ENCODE measurements around the gene ZSCAN25.
"Not testable (repeated sequence)": the region's sequence is repeated elsewhere in the genome, so short reads cannot be mapped to it uniquely, and the experiment has no call there.

The ZSCAN25 gene

DNA sequence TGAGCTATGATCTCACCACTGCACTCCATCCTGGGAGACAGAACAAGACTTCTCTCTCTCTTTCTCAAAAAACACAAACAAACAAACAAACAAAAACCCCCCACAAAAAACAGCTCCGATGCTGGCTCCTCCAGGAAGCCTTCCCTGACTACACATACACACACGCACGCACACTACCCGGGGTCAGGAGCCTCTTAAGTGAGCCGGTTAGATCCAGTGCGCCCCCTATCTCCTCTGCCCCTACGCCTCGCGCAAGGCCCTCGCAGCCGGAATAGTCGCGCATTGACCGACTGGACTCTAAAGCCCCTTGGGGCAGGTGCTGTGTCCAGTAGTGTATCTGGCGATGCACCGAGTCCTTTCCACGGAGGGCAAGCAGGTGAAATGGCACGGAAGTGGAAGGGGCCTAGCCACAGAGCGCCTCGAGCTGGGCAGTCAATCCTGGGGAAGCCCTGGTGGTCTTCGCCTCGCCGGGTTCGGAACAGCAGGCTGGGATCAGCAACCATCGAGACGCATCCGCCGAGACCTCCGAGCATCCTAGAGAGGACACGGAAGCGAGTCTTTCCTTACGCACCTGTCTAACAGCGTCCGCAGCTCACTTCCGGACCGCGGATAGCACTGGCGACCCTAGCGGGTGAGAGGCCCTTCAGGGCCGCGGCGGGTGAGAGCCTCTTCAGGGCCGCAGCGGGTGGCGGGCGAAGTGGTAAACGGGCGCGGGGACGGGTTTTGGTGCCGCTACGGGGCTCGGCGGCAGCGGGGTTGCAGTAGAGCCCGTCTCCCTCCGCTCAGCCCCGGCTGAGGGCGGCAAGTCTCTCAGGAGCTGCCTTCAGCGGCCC lies at the start of gene ZSCAN25:
Gene ZSCAN25 (plus strand): TSS at position 588 of the 833 bp plus-strand sequence. CDS start 2,661 bp downstream, outside the sequence.
- FAIRE-seq: no peak

- not testable (repeated sequence) for FAIRE-seq
These were observed 48.0 kb upstream of the ZSCAN25 start for GRCh38 chr7:99568770-99569169.

- no peak for FAIRE-seq
These were observed 45.0 kb upstream of the ZSCAN25 start for GRCh38 chr7:99571768-99572167.

DNA sequence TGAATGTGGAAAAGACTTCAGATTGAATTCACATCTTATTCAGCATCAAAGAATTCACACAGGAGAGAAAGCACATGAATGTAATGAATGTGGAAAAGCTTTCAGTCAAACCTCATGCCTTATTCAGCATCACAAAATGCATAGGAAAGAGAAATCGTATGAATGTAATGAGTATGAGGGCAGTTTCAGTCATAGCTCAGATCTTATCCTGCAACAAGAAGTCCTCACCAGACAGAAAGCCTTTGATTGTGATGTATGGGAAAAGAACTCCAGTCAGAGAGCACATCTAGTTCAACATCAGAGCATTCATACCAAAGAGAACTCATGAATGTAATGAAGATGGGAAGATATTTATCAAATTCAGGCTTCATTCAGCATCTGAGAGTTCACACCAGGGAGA lies 43.5 kb upstream of the ZSCAN25 start:
- no peak for FAIRE-seq

DNA sequence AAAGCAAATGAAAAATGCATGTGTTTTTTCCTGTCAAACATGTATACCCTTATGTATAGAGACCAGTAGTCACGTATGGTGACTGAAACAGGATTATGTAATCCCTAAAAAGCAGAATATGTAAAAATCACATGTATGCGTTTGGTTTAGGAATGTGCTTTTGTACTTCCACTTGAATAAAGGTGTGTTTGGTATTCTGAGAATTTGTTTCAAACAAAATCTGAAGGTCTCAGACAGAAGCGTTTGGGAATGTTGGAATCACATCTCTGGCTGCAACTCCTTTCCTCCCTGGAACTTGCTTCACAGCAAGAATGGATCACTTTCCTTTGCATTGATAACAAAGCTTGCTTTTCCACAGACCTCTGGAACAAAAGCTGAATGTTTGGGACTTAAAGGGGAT lies 40.5 kb upstream of the ZSCAN25 start:
- FAIRE-seq: no peak

DNA sequence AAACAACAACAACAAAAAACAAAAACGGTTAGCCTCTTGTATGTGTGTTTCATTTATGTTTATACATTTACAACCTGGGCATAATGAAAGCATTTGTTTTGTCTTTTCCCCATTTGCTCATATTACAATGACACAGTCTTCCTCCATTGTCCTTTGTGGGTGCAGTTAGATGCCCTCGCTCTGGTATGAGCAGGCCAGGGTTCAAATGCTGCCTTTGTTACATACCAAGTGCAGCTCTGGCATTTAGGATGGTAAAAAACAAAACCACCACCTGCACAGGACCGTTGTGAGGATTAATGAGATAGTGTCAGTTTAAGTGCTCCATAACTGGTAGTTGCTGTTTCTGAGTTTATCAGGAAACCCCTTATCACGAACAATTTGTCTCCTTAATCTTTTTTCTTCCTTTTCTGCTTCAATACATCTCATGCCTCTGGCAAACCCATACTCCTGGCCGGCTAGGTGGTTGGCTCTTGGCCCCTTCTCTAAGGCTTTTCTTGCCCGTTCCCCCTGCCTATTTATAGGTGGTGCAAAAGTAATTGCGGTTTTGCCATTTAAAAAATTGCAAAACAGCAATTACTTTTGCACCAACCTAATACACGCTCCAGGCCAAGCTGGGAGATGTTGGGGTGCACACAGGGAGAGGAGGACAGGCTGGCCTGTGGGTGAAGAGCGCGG lies 37.3 kb upstream of the ZSCAN25 start:
- no peak for FAIRE-seq

GRCh38 chr7:99579956-99580777 lies 36.6 kb upstream of the ZSCAN25 start:
- no peak for FAIRE-seq

GRCh38 chr7:99580778-99581332 lies 35.9 kb upstream of the ZSCAN25 start:
- not testable (repeated sequence) for FAIRE-seq

DNA sequence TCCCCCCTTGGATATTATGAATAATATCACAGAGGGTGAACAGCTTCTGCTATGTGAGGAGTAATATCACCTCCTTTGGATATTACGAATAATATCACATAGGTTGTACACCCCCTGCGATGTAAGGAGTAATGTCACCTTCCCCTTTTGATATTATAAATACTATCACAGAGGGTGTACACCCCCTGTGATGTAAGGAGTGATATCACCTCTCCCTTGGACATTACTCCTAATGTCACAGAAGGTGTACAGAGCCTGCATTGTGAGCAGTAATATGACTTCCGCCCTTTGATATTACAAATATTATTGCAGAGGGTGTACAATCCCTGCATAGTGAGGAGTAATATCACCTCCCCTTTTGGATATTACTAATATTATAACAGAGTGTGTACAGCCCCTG lies 27.9 kb upstream of the ZSCAN25 start:
- no peak for FAIRE-seq

DNA sequence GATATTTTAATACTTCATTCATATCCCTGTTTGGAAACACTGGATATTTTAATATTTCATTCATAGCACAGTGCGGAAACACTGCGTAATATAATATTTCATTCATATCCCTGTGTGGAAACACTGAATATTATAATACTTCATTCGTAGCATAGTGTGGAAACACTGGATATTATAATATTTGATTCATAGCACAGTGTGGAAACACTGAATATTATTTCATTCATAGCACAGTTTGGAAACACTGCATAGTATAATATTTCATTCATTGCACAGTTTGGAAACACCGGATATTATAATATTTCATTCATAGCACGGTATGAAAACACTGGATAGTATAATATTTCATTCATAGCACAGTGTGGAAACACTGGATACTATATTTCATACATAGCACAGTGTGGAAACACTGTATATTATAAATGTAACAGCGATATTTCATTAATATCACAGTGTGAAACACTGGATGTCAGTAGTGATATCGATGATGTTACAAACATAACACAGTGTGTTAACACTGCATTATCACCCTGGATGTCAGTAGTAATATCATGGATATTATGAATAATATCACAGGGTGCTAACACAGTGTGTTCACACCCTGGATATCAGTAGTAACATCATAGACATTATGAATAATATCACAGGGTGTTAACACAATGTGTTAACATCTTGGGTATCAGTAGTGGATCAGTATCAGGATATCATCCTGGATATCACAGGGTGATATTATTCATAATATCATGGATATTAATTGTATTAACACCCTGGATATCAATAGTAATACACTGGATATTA lies 21.6 kb upstream of the ZSCAN25 start:
- no peak for FAIRE-seq

GRCh38 chr7:99596408-99596955 lies 20.3 kb upstream of the ZSCAN25 start:
- FAIRE-seq: peak; percentile 84

- no peak for FAIRE-seq
These were observed 18.8 kb upstream of the ZSCAN25 start, which contains the start of gene TMEM225B for GRCh38 chr7:99597762-99598501. Gene TMEM225B, plus strand, starts transcription at chr7:99598267. Its CDS starts 6,122 bp downstream, at chr7:99604389.

- FAIRE-seq: no peak
These were observed 16.9 kb upstream of the ZSCAN25 start for GRCh38 chr7:99599836-99600235.

- no peak for FAIRE-seq
These were observed 15.0 kb upstream of the ZSCAN25 start for GRCh38 chr7:99601656-99602310.

DNA sequence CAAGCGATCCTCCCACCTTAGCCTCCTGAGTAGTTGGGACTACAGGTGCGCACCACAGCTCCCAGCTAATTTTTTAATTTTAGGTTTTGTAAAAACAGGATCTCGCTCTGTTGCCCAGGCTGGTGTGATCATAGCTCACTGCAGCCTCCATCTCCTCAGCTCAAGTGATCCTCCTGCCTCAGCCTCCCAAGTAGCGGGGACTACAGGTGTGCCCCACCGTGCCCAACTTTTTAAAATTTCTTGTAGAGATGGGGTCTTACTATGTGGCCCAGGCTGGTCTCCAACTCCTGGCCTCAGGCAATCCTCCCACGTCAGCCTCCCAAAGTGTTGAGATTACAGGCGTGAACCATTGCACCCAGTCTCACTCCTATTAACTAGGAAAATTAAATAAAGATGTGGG lies 11.2 kb upstream of the ZSCAN25 start:
- no peak for FAIRE-seq

DNA sequence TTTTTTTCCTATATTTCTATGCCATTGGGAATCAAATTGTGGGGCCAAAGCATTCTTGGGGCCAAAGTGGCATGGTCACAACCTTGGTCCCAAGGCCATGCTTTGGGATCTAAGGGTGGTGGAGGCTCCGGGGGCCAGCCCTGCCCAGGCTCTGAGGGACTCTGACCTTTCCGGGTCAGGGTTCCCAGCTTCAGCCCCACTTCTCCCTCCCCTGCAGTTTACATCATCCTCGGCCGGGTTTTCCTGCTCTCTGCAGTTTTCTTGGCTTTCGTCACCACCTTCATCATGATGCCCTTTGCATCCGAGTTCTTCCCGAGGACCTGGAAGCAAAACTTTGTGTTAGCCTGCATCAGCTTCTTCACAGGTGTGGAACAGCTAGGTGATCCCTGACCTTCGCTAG lies 10.2 kb upstream of the ZSCAN25 start:
- FAIRE-seq: no peak

- FAIRE-seq: no peak
These were observed 9.2 kb upstream of the ZSCAN25 start for GRCh38 chr7:99607548-99607947.

DNA sequence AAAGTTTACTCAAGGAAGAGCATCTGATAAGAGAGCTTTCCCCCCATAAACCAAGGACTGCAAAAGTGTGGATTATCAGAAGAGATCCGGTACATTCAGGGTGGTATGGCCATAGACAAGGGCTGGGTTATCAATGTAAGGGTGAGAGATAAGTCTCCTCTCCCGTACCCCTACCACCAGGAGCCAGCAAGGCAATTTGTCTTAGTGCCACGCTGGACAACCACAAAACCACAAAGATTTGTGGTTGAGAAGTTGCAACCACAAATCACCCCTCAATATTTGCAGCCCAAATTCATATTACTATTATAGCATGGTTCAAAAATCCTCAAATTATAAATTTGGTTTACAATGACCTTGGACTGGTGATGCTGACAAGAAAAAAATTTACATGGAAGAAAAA lies 2.3 kb upstream of the ZSCAN25 start:
- no peak for FAIRE-seq

GRCh38 chr7:99615989-99616358 lies 772 bp upstream of the ZSCAN25 start:
- no peak for FAIRE-seq

- no peak for FAIRE-seq
These were observed 541 bp downstream of the ZSCAN25 start for GRCh38 chr7:99617192-99617781.

Data from colon (tissue), 2 donors.